Left ventricle myocardium inferior (tissue), 1 donor: ENCODE measurements around the gene ADAT2. TPM values are rescaled to one million over a fixed set of nuclear protein-coding genes. Genes with fewer than 3 reads are reported as not detected.
"Not testable (repeated sequence)": the region's sequence is repeated elsewhere in the genome, so short reads cannot be mapped to it uniquely, and the experiment has no call there.

Source experiments
- DNase-seq: peaks from one replicate; pipeline ENCODE4 v3.0.0-alpha.2; 2020
- H3K27ac ChIP-seq: fragments of 200-600 bp; replicated peaks from 2 replicates; pipeline ENCODE4 v1.8.0; 2021
- H3K27me3 ChIP-seq: fragments of 200-600 bp; 2 replicates; pipeline ENCODE4 v1.8.0; 2021; ENCODE audit warnings: low read depth
- H3K36me3 ChIP-seq: fragments of 200-600 bp; 2 replicates; pipeline ENCODE4 v1.8.0; 2021
- H3K4me1 ChIP-seq: fragments of 200-600 bp; 2 replicates; pipeline ENCODE4 v1.8.0; 2021
- H3K4me3 ChIP-seq: fragments of 200-600 bp; 2 replicates; pipeline ENCODE4 v1.8.0; 2021; ENCODE audit warnings: mild to moderate bottlenecking, moderate library complexity
- H3K9me3 ChIP-seq: fragments of 200-600 bp; replicated peaks from 2 replicates; pipeline ENCODE4 v1.8.0; 2021
- CTCF ChIP-seq: fragments of 200-600 bp; IDR thresholded peaks from 2 replicates; pipeline ENCODE4 v1.8.0; 2021; ENCODE audit warnings: antibody characterized with exemption, mild to moderate bottlenecking, borderline replicate concordance
- intact Hi-C: fragments of 100-400 bp; cut with micrococcal nuclease; formaldehyde crosslinking; loops from one replicate; pipeline ENCODE4 v1.11.0; 2022
- total RNA-seq: library from RNA; stranded (reverse); fragmentation: NEBNext Ultra II Directional; extraction: Animal tissue kit (Norgen Biotek cat#: 25700); gene quantifications from one replicate; pipeline ENCODE4 v1.2.1, GENCODE V29; 2021
- donor health status: DM: no; HTN: yes; CAD: no; lungs with severe emphysema.

Gene ADAT2
- total RNA-seq, 1 donor from 2014 or later: 1.5 TPM

- Histone ChIP-seq H3K4me1 (no peaks in the 10 kb centered on the region), H3K4me3 (no peak overlapping the region), H3K36me3 (no peaks in the 10 kb centered on the region), H3K9me3 (no peaks in the 10 kb centered on the region), H3K27me3 (no peaks in the 10 kb centered on the region), H3K27ac (no peak overlapping the region)
- intact Hi-C loops: no loop called here
- TF ChIP-seq CTCF: no peak
- DNase-seq: no peak
Observed at GRCh38 chr6:143486752-143487151, 36.3 kb upstream of the ADAT2 start.

- Histone ChIP-seq H3K36me3 (no peaks in the 10 kb centered on the region), H3K27me3 (no peaks in the 10 kb centered on the region), H3K27ac (no peak overlapping the region), H3K4me3 (no peak overlapping the region), H3K9me3 (no peaks in the 10 kb centered on the region), H3K4me1 (no peaks in the 10 kb centered on the region)
- TF ChIP-seq CTCF: no peak
- intact Hi-C loops: no loop called here
- no peak for DNase-seq
Observed at GRCh38 chr6:143485967-143486366, 35.5 kb upstream of the ADAT2 start.

- Histone ChIP-seq H3K9me3 (no peaks in the 10 kb centered on the region), H3K27me3 (no peaks in the 10 kb centered on the region), H3K4me3 (no peak overlapping the region), H3K4me1 (no peaks in the 10 kb centered on the region), H3K27ac (no peak overlapping the region), H3K36me3 (peaks cover 12% of the 10 kb centered on the region)
- no peak for DNase-seq
- no peak for TF ChIP-seq CTCF
- intact Hi-C loops: no loop called here
Observed at GRCh38 chr6:143482593-143482992, 32.1 kb upstream of the ADAT2 start.

- no peak for TF ChIP-seq CTCF
- intact Hi-C loops: no loop called here
- Histone ChIP-seq H3K27ac (no peak overlapping the region), H3K27me3 (no peaks in the 10 kb centered on the region), H3K36me3 (peaks cover 51% of the 10 kb centered on the region), H3K4me1 (no peaks in the 10 kb centered on the region), H3K9me3 (no peaks in the 10 kb centered on the region), H3K4me3 (no peak overlapping the region)
- DNase-seq: no peak
Observed at GRCh38 chr6:143478479-143479062, 28.1 kb upstream of the ADAT2 start.

GRCh38 chr6:143476545-143476944 lies 26.1 kb upstream of the ADAT2 start:
- H3K4me1 ChIP-seq: no peaks in the 10 kb centered on the region
- H3K36me3 ChIP-seq: peaks cover 69% of the 10 kb centered on the region
- no peak for TF ChIP-seq CTCF
- no peaks in the 10 kb centered on the region for H3K27me3 ChIP-seq
- no peak for DNase-seq
- no peak overlapping the region for H3K27ac ChIP-seq
- no peaks in the 10 kb centered on the region for H3K9me3 ChIP-seq
- intact Hi-C loops: no loop called here
- H3K4me3 ChIP-seq: no peak overlapping the region

GRCh38 chr6:143471822-143472221 lies 21.3 kb upstream of the ADAT2 start:
- no peak for TF ChIP-seq CTCF
- peaks cover 56% of the 10 kb centered on the region for H3K36me3 ChIP-seq
- H3K27me3 ChIP-seq: no peaks in the 10 kb centered on the region
- intact Hi-C loops: no loop called here
- no peaks in the 10 kb centered on the region for H3K9me3 ChIP-seq
- no peak overlapping the region for H3K4me3 ChIP-seq
- no peak overlapping the region for H3K27ac ChIP-seq
- H3K4me1 ChIP-seq: no peaks in the 10 kb centered on the region
- DNase-seq: no peak

GRCh38 chr6:143468823-143469222 lies 18.3 kb upstream of the ADAT2 start:
- H3K4me3 ChIP-seq, H3K27me3 ChIP-seq, H3K27ac ChIP-seq, H3K4me1 ChIP-seq, H3K9me3 ChIP-seq, intact Hi-C loops, DNase-seq: not testable (repeated sequence)
- H3K36me3 ChIP-seq: peaks cover 44% of the 10 kb centered on the region
